Psoas muscle (tissue), 8 donors: ENCODE data around the gene SLC16A3. TPM values are rescaled to one million over a fixed set of nuclear protein-coding genes. Genes with fewer than 3 reads are reported as not detected.
"Not testable (repeated sequence)": the region's sequence is repeated elsewhere in the genome, so short reads cannot be mapped to it uniquely, and the experiment has no call there.

ENCODE experiments used
- ATAC-seq, 4 donors: fragments of 200-7000 bp; cut with Tn5 transposase; one replicate each; pipeline ENCODE4 v1.9.1; 2020; ENCODE audit warnings: moderate library complexity in 3 of 4, mild to moderate bottlenecking in 2 of 4
- DNase-seq, 2 donors: peaks; one replicate each; pipeline ENCODE4 v3.0.0-alpha.2; 2020
- H3K27ac ChIP-seq: fragments of 200-600 bp; one replicate; pipeline ENCODE4 v1.8.0; 2022
- H3K27me3 ChIP-seq, 3 donors: fragments of 200-600 bp in 1 of 3; one replicate each; pipeline versions ENCODE4 v1.6.1 to v1.8.0; 2013 to 2022; ENCODE audit warnings: low read length in 2 of 3, mild to moderate bottlenecking in 2 of 3, moderate library complexity in 1 of 3; ENCODE audit not compliant: insufficient read depth in 3 of 3
- H3K36me3 ChIP-seq, 2 donors: fragments of 200-600 bp in 1 of 2; one replicate each; pipeline versions ENCODE4 v1.6.1 to v1.8.0; 2013 to 2022; ENCODE audit warnings: low read depth in 1 of 2, mild to moderate bottlenecking in 1 of 2, moderate library complexity in 1 of 2; ENCODE audit not compliant: insufficient read depth in 1 of 2
- H3K4me1 ChIP-seq: fragments of 200-600 bp; one replicate; pipeline ENCODE4 v1.8.0; 2022
- H3K4me3 ChIP-seq: fragments of 200-600 bp; one replicate; pipeline ENCODE4 v1.8.0; 2022; ENCODE audit warnings: mild to moderate bottlenecking
- H3K9me3 ChIP-seq: fragments of 200-600 bp; one replicate; pipeline ENCODE4 v1.8.0; 2022
- WGBS, 3 donors: extraction: QIAGEN DNeasy Blood & Tissue Kit; methylation state at CpG; one replicate each; pipeline versions ENCODE4 v1.1.6 to v1.1.7; 2013; 5-methylcytosine and 5-hydroxymethylcytosine counted together
- intact Hi-C, 2 donors: fragments of 100-400 bp; cut with DNase I; formaldehyde crosslinking; loops; one replicate each; pipeline versions ENCODE4 v1.11.0 to v1.14.2; 2022
- polyA plus RNA-seq, 3 donors: library from polyadenylated mRNA; stranded (reverse); fragments of 200-250 nt; gene quantifications; one replicate each; pipeline ENCODE4 v1.2.3, GENCODE V29; 2013
- total RNA-seq, 4 donors: library from RNA; stranded (reverse); fragmentation: NEBNext Ultra II Directional in 2 of 4; extraction: Animal tissue kit (Norgen Biotek cat#: 25700) in 2 of 4; gene quantifications; one replicate each; pipeline versions ENCODE4 v1.2.1 to v1.2.4, GENCODE V29; 2021 to 2023
- TF ChIP-seq, protein P1 (sequence below): fragments of 200-600 bp; IDR thresholded peaks from one replicate; pipeline ENCODE4 v1.8.0; 2022; ENCODE audit warnings: antibody characterized with exemption
- donor health status: healthy with polysubstance abuse.
- donor health status: DM: no; HTN: no; CAD: no; lungs with moderate emphysema.
- donor health status: Bipolar disorder and iron deficiency.
- donor health status: healthy.
- donor health status: DM: yes; HTN: yes; CAD: no.
- donor health status: DM: no; HTN: no; CAD: no.
- donor health status: DM: no; HTN: no; CAD: no.
- donor health status: DM: yes; HTN: yes; CAD: no.

SLC16A3 gene
- total and polyA plus RNA-seq, 7 donors = 18.6 to 263 (median 118) TPM

- TF ChIP-seq, protein P1, sequence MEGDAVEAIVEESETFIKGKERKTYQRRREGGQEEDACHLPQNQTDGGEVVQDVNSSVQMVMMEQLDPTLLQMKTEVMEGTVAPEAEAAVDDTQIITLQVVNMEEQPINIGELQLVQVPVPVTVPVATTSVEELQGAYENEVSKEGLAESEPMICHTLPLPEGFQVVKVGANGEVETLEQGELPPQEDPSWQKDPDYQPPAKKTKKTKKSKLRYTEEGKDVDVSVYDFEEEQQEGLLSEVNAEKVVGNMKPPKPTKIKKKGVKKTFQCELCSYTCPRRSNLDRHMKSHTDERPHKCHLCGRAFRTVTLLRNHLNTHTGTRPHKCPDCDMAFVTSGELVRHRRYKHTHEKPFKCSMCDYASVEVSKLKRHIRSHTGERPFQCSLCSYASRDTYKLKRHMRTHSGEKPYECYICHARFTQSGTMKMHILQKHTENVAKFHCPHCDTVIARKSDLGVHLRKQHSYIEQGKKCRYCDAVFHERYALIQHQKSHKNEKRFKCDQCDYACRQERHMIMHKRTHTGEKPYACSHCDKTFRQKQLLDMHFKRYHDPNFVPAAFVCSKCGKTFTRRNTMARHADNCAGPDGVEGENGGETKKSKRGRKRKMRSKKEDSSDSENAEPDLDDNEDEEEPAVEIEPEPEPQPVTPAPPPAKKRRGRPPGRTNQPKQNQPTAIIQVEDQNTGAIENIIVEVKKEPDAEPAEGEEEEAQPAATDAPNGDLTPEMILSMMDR = no peak
- 61 to 70% (median 61%) methylated on average over 5 of the region's 5 CpGs for WGBS, 3 donors
- DNase-seq (no peak), ATAC-seq (no peak)
- Histone ChIP-seq H3K27ac (no peak overlapping the region), H3K27me3 (no peaks in the 10 kb centered on the region), H3K4me1 (no peaks in the 10 kb centered on the region), H3K4me3 (no peak overlapping the region), H3K9me3 (no peaks in the 10 kb centered on the region), H3K36me3 (peaks cover 5 to 43% of the 10 kb centered on the region in 2 donors)
- intact Hi-C loops = loop anchor here in 1 of 2 donors (5.0 kb wide), 1 partner anchor 57 kb away; no protein-coding TSS in a partner anchor
Observed at GRCh38 chr17:82184761-82185160, 44.1 kb upstream of the SLC16A3 start.

GRCh38 chr17:82186221-82186620 lies 42.6 kb upstream of the SLC16A3 start:
- intact Hi-C loops = loop anchor here in 1 of 2 donors (5.0 kb wide), 1 partner anchor 59 kb away; no protein-coding TSS in a partner anchor
- TF ChIP-seq, protein P1 = no peak
- ATAC-seq (no peak), DNase-seq (no peak)
- no peaks in the 10 kb centered on the region for H3K4me1 ChIP-seq
- 92 to 97% (median 96%) methylated on average over 15 of the region's 15 CpGs for WGBS, 3 donors
- no peaks in the 10 kb centered on the region for H3K27me3 ChIP-seq
- no peak overlapping the region for H3K4me3 ChIP-seq
- peaks cover 5 to 38% of the 10 kb centered on the region in 2 donors for H3K36me3 ChIP-seq
- H3K9me3 ChIP-seq = no peaks in the 10 kb centered on the region
- H3K27ac ChIP-seq = no peak overlapping the region

DNA sequence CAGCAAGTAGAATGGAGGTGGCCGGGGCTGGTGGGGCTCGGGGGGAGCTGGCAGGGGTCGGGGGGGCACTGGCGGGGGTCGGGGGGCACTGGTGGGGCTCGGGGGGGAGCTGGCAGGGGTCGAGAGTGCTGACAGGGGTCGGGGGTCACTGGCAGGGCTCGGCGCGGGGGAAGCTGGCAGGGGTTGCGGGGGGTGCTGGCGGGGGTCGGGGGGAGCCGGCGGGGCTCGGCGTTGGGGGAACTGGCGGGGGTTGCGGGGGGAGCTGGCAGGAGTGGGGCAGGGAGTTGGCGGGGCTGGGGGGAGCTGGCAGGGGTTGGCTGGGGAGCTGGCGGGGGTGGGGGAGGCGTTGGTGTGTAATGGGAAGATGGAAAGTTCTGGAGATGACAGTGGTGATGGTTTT lies 41.3 kb upstream of the SLC16A3 start:
- 87 to 93% (median 91%) methylated on average over 8 to 23 of the region's 23 CpGs for WGBS, 3 donors
- ATAC-seq = no peak
- DNase-seq = peak in 1 of 2 donors; percentile 25
- Histone ChIP-seq H3K4me3 (no peak overlapping the region), H3K36me3 (peaks cover 5 to 43% of the 10 kb centered on the region in 2 donors), H3K27ac (no peak overlapping the region), H3K27me3 (no peaks in the 10 kb centered on the region), H3K9me3 (no peaks in the 10 kb centered on the region), H3K4me1 (no peaks in the 10 kb centered on the region)
- intact Hi-C loops = loop anchor here in 1 of 2 donors (5.0 kb wide), 1 partner anchor 60 kb away; no protein-coding TSS in a partner anchor
- TF ChIP-seq, protein P1 = no peak

GRCh38 chr17:82188001-82188961 lies 40.6 kb upstream of the SLC16A3 start:
- Histone ChIP-seq H3K9me3 (no peaks in the 10 kb centered on the region), H3K4me1 (no peaks in the 10 kb centered on the region), H3K4me3 (no peak overlapping the region), H3K27ac (no peak overlapping the region), H3K27me3 (no peaks in the 10 kb centered on the region), H3K36me3 (peaks cover 5 to 43% of the 10 kb centered on the region in 2 donors)
- DNase-seq (peak in 1 of 2 donors; percentile 35), ATAC-seq (no peak)
- TF ChIP-seq, protein P1 = no peak
- intact Hi-C loops = loop anchor here in 1 of 2 donors (5.0 kb wide), 1 partner anchor 61 kb away; no protein-coding TSS in a partner anchor
- 90 to 93% (median 91%) methylated on average over 26 of the region's 26 CpGs for WGBS, 3 donors

DNA sequence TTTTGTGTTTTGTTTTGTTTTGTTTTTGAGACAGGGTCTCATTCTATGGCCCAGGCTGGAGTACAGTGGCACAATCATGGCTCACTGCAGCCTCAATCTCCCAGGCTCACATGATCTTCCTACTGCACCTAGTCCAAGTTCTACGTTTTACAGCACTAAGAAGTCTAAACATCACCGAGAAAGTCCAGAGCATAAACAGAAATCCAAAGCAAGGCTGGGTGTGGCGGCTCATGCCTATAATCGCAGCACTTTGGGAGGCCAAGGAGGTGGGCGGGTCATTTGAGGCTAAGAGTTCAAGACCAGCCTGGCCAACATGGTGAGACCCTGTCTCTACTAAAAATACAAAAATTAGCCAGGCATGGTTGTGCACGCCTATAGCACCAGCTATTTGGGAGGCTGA lies 35.8 kb upstream of the SLC16A3 start:
- H3K4me1 ChIP-seq, H3K27me3 ChIP-seq, H3K4me3 ChIP-seq, H3K9me3 ChIP-seq, H3K27ac ChIP-seq, intact Hi-C loops, DNase-seq, ATAC-seq: not testable (repeated sequence)
- H3K36me3 ChIP-seq = peaks cover 0 to 50% of the 10 kb centered on the region in 2 donors
- WGBS, 3 donors = 83 to 88% (median 84%) methylated on average over 6 of the region's 6 CpGs
